ENCODE measurements around the gene BIRC3. TPM values are rescaled to one million over a fixed set of nuclear protein-coding genes. Genes with fewer than 3 reads are reported as not detected.
"Not testable (repeated sequence)": the region's sequence is repeated elsewhere in the genome, so short reads cannot be mapped to it uniquely, and the experiment has no call there.

Gene BIRC3
- total RNA-seq, 1 donor from 2014 or later = not detected

DNA sequence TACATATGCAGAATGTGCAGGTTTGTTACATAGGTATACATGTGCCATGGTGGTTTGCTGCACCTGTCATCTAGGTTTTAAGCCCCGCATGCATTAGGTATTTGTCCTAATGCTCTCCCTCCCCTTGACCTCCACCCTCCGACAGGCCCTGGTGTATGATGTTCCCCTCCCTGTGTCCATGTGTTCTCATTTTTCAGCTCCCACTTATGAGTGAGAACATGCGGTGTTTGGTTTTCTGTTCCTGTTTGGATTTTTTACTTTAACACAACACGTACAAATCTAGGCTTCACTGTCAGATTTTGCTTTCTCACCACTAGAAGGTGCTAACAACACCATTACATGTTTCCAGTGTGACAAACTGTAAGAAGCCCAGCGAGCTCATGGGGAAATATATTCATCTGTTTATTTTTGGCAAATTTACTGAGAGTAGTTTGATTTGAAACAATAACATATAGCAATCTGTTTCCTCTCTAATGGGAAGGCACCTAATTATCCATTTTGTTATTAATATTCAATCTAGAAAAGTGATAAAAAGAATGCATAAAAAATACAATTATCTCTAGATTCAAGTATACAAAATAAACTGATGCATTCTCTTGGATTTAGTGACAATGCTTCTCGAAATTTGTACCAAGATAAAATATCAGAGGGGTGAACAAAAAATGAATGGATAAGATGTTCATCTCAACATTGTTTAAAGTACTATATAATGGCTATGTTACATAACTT is 23.2 kb upstream of the BIRC3 start:
- no peak overlapping the region for H3K4me3 Mint-ChIP-seq (ENCODE audit: unreplicated experiment)
- no peak overlapping the region for H3K27ac Mint-ChIP-seq (ENCODE audit: unreplicated experiment)
- no peaks in the 10 kb centered on the region for H3K4me1 Mint-ChIP-seq (ENCODE audit: low read depth, unreplicated experiment)
- no peaks in the 10 kb centered on the region for H3K9me3 Mint-ChIP-seq (ENCODE audit: unreplicated experiment)
- DNase-seq = no peak
- TF ChIP-seq, protein P1, sequence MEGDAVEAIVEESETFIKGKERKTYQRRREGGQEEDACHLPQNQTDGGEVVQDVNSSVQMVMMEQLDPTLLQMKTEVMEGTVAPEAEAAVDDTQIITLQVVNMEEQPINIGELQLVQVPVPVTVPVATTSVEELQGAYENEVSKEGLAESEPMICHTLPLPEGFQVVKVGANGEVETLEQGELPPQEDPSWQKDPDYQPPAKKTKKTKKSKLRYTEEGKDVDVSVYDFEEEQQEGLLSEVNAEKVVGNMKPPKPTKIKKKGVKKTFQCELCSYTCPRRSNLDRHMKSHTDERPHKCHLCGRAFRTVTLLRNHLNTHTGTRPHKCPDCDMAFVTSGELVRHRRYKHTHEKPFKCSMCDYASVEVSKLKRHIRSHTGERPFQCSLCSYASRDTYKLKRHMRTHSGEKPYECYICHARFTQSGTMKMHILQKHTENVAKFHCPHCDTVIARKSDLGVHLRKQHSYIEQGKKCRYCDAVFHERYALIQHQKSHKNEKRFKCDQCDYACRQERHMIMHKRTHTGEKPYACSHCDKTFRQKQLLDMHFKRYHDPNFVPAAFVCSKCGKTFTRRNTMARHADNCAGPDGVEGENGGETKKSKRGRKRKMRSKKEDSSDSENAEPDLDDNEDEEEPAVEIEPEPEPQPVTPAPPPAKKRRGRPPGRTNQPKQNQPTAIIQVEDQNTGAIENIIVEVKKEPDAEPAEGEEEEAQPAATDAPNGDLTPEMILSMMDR (IDR thresholded peaks at IDR 0.05; ENCODE audit: partially characterized antibody, unreplicated experiment) = peak; percentile 34
- H3K36me3 Mint-ChIP-seq (ENCODE audit: unreplicated experiment) = no peaks in the 10 kb centered on the region
- no peaks in the 10 kb centered on the region for H3K27me3 Mint-ChIP-seq (ENCODE audit: unreplicated experiment)

- H3K27me3 Mint-ChIP-seq (ENCODE audit: unreplicated experiment) = no peaks in the 10 kb centered on the region
These were observed 22.2 kb upstream of the BIRC3 start for GRCh38 chr11:102295045-102295444.

DNA sequence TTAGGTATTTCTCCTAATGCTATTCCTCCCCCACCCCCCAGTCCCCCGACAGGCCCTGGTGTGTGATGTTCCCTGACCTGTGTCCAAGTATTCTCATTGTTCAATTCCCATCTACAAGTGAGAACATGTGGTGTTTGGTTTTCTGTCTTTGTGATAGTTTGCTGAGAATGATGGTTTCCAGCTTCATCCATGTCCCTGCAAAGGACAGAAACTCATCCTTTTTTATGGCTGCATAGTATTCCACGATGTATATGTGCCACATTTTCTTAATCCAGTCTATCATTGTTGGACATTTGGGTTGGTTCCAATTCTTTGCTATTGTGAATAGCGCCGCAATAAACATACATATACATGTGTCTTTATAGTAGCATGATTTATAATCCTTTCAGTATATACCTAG is 20.5 kb upstream of the BIRC3 start:
- H3K4me3 Mint-ChIP-seq (ENCODE audit: unreplicated experiment); H3K27me3 Mint-ChIP-seq (ENCODE audit: unreplicated experiment); H3K36me3 Mint-ChIP-seq (ENCODE audit: unreplicated experiment); H3K27ac Mint-ChIP-seq (ENCODE audit: unreplicated experiment); DNase-seq; H3K4me1 Mint-ChIP-seq (ENCODE audit: low read depth, unreplicated experiment); H3K9me3 Mint-ChIP-seq (ENCODE audit: unreplicated experiment): not testable (repeated sequence)

More at GRCh38 chr11:102295045-102295444, 22.2 kb upstream of the BIRC3 start:
- Mint-ChIP-seq H3K9me3 (ENCODE audit: unreplicated experiment) (no peaks in the 10 kb centered on the region), H3K36me3 (ENCODE audit: unreplicated experiment) (no peaks in the 10 kb centered on the region), H3K4me1 (ENCODE audit: low read depth, unreplicated experiment) (no peaks in the 10 kb centered on the region), H3K27ac (ENCODE audit: unreplicated experiment) (no peak overlapping the region), H3K4me3 (ENCODE audit: unreplicated experiment) (no peak overlapping the region)
- DNase-seq = no peak
- TF ChIP-seq, protein P1 (IDR thresholded peaks at IDR 0.05; ENCODE audit: partially characterized antibody, unreplicated experiment) = no peak

DNA sequence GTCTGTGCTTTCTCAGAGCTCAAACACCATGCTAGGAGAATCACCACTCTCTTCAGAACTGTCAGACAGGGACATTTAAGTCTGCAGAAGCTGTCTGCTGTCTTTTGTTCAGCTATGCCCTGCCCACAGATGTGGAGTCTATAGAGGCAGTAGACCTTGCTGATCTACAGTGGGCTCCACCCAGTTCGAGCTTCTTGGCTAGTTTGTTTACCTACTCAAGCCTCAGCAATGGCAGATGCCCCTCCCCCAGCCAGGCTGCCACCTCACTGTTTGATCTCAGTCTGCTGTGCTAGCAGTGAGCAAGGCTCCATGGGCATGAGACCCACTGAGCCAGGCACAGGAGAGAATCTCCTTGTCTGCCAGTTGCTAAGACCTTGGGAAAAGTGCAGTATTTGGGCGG is 16.4 kb upstream of the BIRC3 start:
- H3K36me3 Mint-ChIP-seq (ENCODE audit: unreplicated experiment); H3K27ac Mint-ChIP-seq (ENCODE audit: unreplicated experiment); H3K4me3 Mint-ChIP-seq (ENCODE audit: unreplicated experiment); H3K9me3 Mint-ChIP-seq (ENCODE audit: unreplicated experiment); DNase-seq; H3K27me3 Mint-ChIP-seq (ENCODE audit: unreplicated experiment); H3K4me1 Mint-ChIP-seq (ENCODE audit: low read depth, unreplicated experiment): not testable (repeated sequence)

GRCh38 chr11:102302241-102302640 is 15.0 kb upstream of the BIRC3 start:
- Mint-ChIP-seq H3K4me1 (ENCODE audit: low read depth, unreplicated experiment) (no peaks in the 10 kb centered on the region), H3K36me3 (ENCODE audit: unreplicated experiment) (peaks cover 10% of the 10 kb centered on the region), H3K27ac (ENCODE audit: unreplicated experiment) (no peak overlapping the region), H3K27me3 (ENCODE audit: unreplicated experiment) (no peaks in the 10 kb centered on the region), H3K9me3 (ENCODE audit: unreplicated experiment) (peaks cover 5% of the 10 kb centered on the region), H3K4me3 (ENCODE audit: unreplicated experiment) (no peak overlapping the region)
- TF ChIP-seq, protein P1 (IDR thresholded peaks at IDR 0.05; ENCODE audit: partially characterized antibody, unreplicated experiment) = no peak
- DNase-seq = no peak

DNA sequence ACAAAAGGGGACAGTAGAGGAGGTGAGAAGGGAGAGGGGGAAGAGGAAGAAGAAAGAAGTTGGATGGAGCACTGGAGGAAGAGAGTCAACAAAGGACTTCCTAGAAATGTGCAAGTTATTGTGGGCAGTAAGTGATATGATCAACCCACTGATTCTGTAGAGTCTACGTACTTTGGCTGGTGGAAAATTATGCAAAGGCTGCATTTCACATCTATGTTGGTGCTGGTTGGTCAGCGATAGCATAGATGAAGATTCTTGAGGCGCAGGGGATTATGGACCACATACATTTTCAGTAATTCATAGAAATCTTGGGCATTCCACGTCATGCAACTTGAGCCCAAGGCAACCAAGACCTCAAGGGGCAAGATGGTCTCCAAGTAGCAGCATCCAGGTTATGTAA is 12.6 kb upstream of the BIRC3 start:
- no peaks in the 10 kb centered on the region for H3K27me3 Mint-ChIP-seq (ENCODE audit: unreplicated experiment)
- H3K4me3 Mint-ChIP-seq (ENCODE audit: unreplicated experiment) = no peak overlapping the region
- TF ChIP-seq, protein P1 (IDR thresholded peaks at IDR 0.05; ENCODE audit: partially characterized antibody, unreplicated experiment) = no peak
- no peak for DNase-seq
- no peaks in the 10 kb centered on the region for H3K4me1 Mint-ChIP-seq (ENCODE audit: low read depth, unreplicated experiment)
- no peak overlapping the region for H3K27ac Mint-ChIP-seq (ENCODE audit: unreplicated experiment)
- peaks cover 5% of the 10 kb centered on the region for H3K9me3 Mint-ChIP-seq (ENCODE audit: unreplicated experiment)
- peaks cover 10% of the 10 kb centered on the region for H3K36me3 Mint-ChIP-seq (ENCODE audit: unreplicated experiment)

Data from glutamatergic neuron (in vitro differentiated cells).